ENCODE data around the gene MDC1. TPM values are rescaled to one million over a fixed set of nuclear protein-coding genes. Genes with fewer than 3 reads are reported as not detected.
"Not testable (repeated sequence)": the region's sequence is repeated elsewhere in the genome, so short reads cannot be mapped to it uniquely, and the experiment has no call there.

The MDC1 gene
- total RNA-seq, 3 donors from 2014 or later: 15.2 to 34.3 (median 29.5) TPM

- Histone ChIP-seq H3K36me3 (ENCODE audit: low read depth) (peaks cover 4% of the 10 kb centered on the region), H3K9me3 (no peaks in the 10 kb centered on the region), H3K4me1 (ENCODE audit: low read depth) (peaks cover 30% of the 10 kb centered on the region), H3K4me3 (no peak overlapping the region)
- intact Hi-C loops (cut with DNase I, micrococcal nuclease): no loop called here
- DNase-seq (peak in 1 of 3 donors; percentile 22), ATAC-seq (no peak)
- TF ChIP-seq CTCF (IDR thresholded peaks at IDR 0.05): no peak
These were observed 2.3 kb upstream of the MDC1 start for GRCh38 chr6:30719356-30719755.

- intact Hi-C loops (cut with DNase I, micrococcal nuclease); H3K36me3 ChIP-seq (ENCODE audit: low read depth); H3K9me3 ChIP-seq; ATAC-seq: not testable (repeated sequence)
- peak overlapping the region; percentile 25 for H3K4me3 ChIP-seq
- peak; percentile 27 to 58 (median 50) for DNase-seq
- H3K4me1 ChIP-seq (ENCODE audit: low read depth): peaks cover 30% of the 10 kb centered on the region
These were observed 1.0 kb upstream of the MDC1 start for GRCh38 chr6:30717845-30718720.

GRCh38 chr6:30716879-30717128, 277 bp downstream of the MDC1 start:
- no peak for DNase-seq
- no peak for TF ChIP-seq CTCF (IDR thresholded peaks at IDR 0.05)
- Histone ChIP-seq H3K4me1 (ENCODE audit: low read depth) (peaks cover 23% of the 10 kb centered on the region), H3K36me3 (ENCODE audit: low read depth) (no peaks in the 10 kb centered on the region), H3K9me3 (no peaks in the 10 kb centered on the region), H3K4me3 (peak overlapping the region; percentile 25)
- ATAC-seq: no peak
- intact Hi-C loops (cut with DNase I, micrococcal nuclease): no loop called here

- no peak overlapping the region for H3K4me3 ChIP-seq
- ATAC-seq (no peak), DNase-seq (no peak)
- H3K4me1 ChIP-seq (ENCODE audit: low read depth): peaks cover 18% of the 10 kb centered on the region
- no peak for TF ChIP-seq CTCF (IDR thresholded peaks at IDR 0.05)
- intact Hi-C loops (cut with DNase I, micrococcal nuclease): no loop called here
- H3K9me3 ChIP-seq: no peaks in the 10 kb centered on the region
- H3K36me3 ChIP-seq (ENCODE audit: low read depth): no peaks in the 10 kb centered on the region
These were observed 2.8 kb downstream of the MDC1 start for GRCh38 chr6:30714263-30714662.

- ATAC-seq (no peak), DNase-seq (no peak)
- no peaks in the 10 kb centered on the region for H3K36me3 ChIP-seq (ENCODE audit: low read depth)
- H3K4me3 ChIP-seq: no peak overlapping the region
- peaks cover 4% of the 10 kb centered on the region for H3K4me1 ChIP-seq (ENCODE audit: low read depth)
- TF ChIP-seq CTCF (IDR thresholded peaks at IDR 0.05): no peak
- intact Hi-C loops (cut with DNase I, micrococcal nuclease): no loop called here
- no peaks in the 10 kb centered on the region for H3K9me3 ChIP-seq
These were observed 4.6 kb downstream of the MDC1 start for GRCh38 chr6:30712441-30712945.

- Histone ChIP-seq H3K4me3 (no peak overlapping the region), H3K9me3 (no peaks in the 10 kb centered on the region), H3K36me3 (ENCODE audit: low read depth) (no peaks in the 10 kb centered on the region), H3K4me1 (ENCODE audit: low read depth) (peaks cover 4% of the 10 kb centered on the region)
- intact Hi-C loops (cut with DNase I, micrococcal nuclease): no loop called here
- ATAC-seq: no peak
- DNase-seq: peak in 1 of 3 donors; percentile 12
- TF ChIP-seq CTCF (IDR thresholded peaks at IDR 0.05): no peak
These were observed 5.2 kb downstream of the MDC1 start for GRCh38 chr6:30711758-30712380.
